HG03442 (cell line): ENCODE measurements around the gene C4BPA.

Source experiments
- ATAC-seq: cut with Tn5 transposase; IDR thresholded peaks from one replicate; pipeline ENCODE4 v1.9.1; 2021; ENCODE audit warnings: mild to moderate bottlenecking, moderate library complexity; ENCODE audit not compliant: unreplicated experiment

The C4BPA gene

DNA sequence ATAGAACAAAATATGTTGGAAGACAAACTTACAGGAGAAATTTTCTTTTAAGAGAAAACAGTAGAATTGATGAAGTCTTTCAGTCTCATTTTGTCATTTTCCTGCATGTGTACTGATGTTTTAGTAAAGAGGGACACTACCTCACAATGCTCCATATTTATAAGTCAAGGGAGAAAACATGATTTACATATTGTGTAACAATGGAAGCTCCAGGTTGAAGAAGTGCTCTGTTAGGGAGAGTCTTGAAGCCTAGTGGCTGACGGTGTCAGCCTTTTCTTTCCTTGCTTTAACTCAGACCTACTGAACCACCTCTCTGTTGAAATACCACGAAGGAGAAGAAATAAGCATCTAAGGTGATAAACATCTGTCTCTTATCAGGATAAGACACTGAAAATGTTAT lies 75.0 kb downstream of the C4BPA start:
- no peak for ATAC-seq

DNA sequence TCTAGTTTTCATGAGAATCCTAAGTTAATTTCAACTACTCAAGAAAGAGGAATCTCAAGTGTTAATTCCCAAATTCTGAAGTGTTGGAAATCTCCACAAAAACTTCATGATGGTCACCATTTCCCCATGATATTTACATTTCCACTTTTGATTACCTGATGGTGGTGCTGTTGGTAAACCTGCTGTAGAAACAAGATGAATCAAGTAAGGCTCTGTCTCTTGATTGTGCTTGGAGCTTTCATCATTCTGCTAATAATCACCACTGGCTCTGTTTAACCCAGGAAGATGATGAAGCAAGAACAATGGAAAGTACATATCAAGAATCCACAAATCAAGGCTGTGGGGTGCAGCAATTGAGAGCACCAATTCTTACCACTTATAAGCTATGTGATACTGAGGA lies 77.8 kb downstream of the C4BPA start:
- ATAC-seq, result no peak

DNA sequence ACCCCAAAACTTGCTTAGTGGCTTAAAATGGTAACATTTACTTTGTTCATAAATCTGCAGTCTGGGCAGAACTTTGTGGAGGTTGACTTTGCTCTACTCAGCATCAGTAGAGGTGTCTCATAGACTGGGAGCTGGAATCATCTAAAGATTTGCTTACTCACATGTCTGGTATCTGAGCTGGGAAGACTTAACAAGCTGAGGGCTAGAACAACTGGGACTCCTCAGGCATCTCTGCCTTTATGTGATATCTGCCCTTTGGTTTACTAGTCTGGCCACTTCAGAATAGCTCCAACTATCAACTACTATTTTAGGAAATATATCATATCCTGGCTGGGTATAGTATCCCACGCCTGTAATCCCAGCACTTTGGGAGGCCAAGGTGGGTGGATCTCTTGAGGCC lies 82.5 kb downstream of the C4BPA start:
- no peak for ATAC-seq

DNA sequence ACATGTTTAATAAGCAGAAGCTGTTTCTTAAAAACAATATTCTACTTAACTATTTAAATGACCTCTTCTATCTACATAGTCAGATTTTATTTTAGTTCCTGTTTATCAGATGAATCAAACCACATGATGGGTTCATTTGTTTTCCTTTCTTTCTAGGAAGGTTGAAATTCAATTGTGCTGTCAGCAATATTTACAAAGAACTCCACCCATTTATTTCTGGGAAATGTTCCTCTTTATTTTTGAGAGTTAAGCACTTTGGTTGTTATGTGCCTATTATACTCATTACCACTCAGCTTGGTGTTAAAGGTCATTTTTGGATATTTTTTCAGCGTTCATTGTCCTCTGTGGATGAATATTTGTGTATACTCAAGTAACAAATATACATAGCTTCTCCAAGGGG lies 84.9 kb downstream of the C4BPA start:
- ATAC-seq, result no peak

DNA sequence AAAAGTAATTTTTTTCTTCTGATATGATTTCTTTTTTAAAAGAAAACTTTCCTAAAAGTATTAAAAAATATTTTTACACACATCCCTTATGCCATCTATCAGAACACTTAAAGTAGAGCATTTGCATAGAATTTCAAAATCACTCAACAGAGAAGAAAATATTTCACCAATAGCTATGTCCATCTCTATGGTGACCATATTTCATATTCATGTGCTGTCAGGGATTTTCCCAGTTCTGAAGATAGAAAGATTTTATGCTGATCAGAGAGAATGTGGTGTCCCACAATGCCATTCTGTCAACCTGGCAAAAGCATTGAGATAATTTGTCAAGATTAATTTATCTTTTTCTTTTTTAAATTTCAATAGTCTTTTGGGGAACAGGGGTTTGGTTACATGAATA lies 87.0 kb downstream of the C4BPA start:
- ATAC-seq, result no peak

DNA sequence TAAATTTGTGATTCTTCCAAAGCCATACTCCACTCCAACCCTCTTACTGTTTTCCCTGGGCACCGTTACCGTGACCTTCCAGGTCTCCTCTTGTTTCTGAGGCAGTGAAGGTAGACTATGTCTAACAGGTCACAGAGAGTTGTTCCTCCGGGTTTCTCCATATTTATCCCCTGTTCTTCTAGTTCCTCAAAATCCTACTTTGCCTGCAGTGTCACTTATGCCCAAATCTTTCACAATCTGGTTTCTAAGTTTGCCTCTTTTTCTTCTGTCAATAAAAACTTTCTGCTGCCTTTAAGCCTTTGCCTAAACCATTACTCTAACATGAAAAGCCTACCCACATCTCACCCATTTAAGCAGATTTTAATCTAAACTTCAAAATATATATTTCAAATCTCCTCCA lies 87.7 kb downstream of the C4BPA start:
- no peak for ATAC-seq

DNA sequence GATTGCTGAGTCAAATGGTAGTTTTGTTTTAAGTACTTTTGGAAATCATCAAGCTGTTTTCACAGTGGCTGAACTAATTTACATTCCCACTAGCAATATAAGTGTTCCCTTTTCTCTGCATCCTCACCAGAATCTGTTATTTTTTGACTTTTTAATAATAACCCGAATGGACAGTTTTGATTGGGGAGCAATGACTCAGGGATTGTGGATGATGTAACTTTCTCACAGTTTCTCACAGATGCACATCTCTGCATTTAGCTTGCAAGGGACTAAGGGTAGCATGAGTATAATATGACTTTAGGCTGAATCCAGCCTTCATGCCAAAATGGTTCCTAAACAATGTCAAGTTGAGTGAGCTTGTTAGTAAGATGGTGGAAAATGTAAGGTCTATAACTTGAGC lies 90.2 kb downstream of the C4BPA start:
- no peak for ATAC-seq
